Raji (cell line): ENCODE results near the gene TGM6.

ENCODE experiments used
- POLR2A ChIP-seq: IDR thresholded peaks from 2 replicates; pipeline ENCODE4 v1.6.1; 2011; ENCODE audit warnings: low read depth, low read length, control low read depth; ENCODE audit not compliant: insufficient read depth

Gene TGM6

DNA sequence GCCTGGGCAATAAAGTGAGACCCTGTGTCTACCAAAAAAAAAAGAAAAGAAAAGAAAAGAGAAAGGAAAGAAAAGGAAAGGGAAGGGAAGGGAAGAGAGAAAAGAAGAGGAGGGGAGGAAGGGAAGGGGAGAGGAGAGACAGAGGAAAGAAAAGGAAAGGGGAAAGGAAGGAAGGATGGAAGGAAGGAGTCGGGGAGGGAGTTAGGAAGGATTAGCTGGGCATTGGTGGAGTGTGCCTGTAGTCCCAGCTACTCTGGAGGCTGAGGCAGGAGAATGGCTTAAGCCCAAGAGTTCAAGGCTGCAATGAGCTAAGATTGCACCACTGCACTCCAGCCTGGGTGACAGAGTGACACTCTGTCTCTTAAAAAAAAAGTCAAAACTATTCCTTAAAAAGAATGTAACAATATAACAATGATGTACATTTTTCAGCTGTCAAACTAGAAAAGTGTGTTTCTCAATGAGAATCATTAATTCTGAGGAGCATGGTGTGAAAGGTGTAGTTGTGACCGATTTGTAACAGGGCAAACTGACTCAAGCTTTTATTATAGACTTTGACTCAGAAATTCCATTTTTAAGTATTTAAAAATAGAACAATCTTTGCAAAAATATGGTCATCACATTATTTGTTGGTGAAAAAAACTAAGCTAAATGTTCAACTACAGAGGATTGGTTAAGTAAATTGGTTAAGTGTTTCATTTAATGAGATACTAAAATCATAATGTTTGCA is 75.2 kb downstream of the TGM6 start:
- no peak for TF ChIP-seq POLR2A

- no peak for TF ChIP-seq POLR2A
These were observed 78.3 kb downstream of the TGM6 start for GRCh38 chr20:2458919-2459499.

DNA sequence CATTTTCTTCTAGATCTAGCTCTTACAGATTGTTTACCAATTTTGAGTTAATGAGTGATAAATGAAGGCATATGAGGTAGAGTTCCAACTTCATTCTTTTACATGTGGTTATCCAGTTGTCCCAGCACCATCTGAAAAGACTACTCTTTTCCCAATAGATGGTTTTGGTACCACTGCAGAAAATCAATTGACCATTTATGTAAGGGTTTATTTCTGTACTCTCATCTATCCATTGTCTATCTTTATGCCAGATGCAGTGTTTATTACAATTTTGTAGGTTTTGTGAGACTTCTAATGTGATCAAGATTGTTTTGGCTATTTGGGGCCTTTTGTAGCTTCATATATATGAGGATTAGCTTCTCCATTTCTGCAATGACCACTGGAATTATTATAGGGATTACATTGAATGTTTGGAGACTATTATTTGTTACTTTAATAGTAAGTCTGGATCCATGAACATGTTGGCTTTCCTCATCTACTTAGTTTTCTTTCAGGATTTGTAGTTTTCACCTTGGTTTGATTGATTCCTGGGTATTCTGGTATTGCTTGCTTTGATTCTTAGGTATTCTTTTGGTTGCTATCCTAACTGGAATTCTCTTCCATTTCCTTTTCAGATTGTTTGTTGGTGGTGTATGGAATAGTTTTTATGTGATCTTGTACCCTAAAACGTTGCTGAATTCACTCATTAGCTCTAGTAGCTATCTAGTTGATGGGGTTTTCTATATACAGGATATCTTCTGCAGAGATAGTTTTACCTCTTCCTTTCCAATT is 79.5 kb downstream of the TGM6 start:
- TF ChIP-seq POLR2A = no peak

DNA sequence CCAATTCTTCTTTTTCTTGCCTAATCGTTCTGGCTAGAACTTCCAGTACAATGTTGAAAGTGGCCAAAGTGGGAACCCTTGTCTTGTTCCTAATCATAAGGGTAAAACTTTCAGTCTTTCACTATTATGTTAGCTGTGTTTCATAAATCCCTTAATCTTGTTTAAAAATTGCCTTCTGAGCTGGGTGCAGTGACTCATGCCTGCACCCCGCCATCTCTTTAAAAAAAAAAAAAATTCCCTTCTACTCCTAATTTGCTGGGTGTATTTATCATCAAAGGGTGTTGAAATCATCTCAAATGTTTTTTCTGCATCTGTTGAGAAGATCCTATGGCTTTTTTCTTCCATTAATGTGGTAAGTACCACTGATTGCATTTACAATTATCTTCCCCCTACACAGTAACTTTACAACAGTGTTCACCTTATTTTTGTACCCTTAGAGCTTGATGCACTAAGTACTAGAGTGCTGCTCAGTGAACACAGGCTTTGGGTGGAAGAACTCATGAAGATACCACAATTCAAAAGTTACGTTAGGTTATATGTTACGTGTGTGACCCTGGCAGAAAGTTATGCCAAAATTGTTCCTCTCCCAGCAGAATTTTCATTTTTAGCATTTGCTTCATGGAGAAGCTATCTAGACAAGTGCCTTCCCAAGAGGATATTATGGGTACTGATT is 80.2 kb downstream of the TGM6 start:
- no peak for TF ChIP-seq POLR2A

DNA sequence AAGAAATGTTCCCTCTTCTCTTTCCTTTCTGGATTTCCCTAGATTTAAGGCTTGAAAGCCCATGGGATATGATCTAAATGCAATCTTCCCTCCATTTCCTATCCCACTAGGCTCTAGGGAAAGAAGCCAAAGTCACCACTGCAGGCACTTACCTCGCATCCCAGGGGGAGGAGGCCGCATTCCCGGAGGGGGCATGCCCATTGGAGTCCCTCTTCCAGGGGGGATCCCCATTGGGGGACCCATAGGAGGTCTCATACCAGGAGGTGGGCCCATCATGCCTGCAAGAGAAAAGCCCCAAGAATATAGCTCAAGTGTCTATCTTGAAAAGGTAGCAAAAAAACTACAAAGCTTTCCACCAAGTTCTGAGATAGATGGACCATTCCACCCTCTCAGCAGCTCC is 81.8 kb downstream of the TGM6 start:
- no peak for TF ChIP-seq POLR2A

DNA sequence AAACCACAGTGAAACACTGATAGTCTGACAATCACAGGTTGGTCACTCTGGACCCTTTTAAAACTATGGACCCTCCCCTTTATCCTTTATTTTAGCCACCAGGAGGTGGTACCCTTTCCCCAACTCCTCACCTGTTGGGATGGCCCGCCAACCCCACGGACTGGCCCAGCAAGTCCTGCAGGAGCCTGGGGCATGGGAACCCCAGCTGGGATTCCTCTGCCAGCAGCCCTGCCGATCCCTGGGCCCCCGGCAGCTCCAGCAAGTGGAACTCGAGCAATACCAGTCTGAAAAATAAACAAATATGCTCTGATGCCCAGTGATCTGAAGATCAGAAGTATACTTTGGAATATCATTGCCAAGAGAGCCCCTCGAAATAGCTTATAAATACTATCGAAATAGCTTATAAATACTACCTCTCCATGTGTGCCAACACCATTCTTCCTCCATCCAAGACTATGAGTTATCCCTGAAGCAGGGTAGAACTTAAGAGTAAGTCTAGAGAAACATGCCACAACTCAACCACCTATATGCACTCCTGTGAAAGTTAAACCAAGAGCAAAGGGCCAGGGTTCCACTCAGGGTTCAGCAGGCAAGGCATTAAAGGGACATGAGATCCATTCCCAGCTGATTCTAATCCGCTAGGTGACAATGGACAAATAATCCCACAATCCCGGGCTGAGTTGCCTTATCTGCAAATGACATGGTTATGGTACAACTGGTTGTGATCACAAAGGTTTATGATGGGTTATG is 83.1 kb downstream of the TGM6 start:
- no peak for TF ChIP-seq POLR2A

DNA sequence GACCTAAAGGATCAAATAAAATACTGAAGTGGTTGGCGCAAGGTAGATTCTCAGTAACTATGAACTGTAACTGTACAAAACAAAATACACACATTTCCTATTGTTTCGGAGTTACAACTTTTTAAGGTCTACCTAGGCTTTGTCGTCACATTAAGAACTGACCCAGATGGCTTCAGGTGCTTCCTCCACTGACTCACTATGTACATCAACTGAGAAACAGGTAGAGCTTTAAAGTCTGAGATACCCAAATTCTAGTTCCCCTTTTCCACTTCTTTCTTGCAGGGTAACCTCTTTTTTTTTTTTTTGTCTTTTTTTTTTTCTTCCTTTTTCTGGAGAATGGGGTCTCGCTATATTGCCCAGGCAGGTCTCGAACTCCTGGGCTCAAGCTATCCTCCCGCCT is 84.4 kb downstream of the TGM6 start:
- no peak for TF ChIP-seq POLR2A

DNA sequence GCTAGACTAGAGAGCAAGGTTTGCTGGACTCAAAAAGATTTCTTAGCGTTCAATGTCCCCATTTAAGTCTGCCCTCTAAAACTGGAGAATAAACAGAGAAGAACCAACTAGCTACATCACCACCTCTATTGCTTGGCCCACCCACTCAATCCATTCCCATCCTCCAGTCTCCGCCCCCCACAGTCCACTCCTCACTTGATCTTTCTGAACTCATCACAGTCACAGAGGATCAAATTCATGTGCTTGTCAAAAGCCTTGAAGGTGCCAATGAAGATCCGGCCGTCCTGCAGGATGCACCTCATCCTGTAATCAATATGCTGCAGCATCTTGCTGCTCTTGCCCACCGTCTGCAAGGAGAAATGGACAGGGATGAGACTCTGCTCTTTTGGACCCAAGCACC is 86.7 kb downstream of the TGM6 start:
- TF ChIP-seq POLR2A = no peak

- no peak for TF ChIP-seq POLR2A
These were observed 88.1 kb downstream of the TGM6 start for GRCh38 chr20:2468581-2469407.

DNA sequence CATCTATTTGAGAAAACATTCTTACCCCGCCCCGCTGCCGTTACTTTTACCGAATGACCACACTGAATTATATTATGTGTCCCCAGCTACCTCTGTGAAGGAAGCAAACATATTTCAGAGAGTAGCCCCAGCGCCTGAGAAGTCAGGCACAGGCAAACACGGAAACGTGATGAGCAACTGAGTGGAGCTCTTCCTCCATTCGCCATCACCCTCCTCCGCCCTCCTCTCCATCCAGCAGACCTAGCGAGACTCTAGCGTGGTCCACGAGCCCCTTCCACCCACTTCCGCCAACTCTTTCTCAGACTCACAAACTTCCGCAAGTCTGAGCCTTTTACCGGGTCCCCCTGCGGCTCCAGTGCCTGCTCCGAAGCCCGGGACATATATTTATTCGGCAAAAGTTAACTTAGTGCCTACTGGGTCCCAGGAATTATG is 89.3 kb downstream of the TGM6 start:
- no peak for TF ChIP-seq POLR2A

DNA sequence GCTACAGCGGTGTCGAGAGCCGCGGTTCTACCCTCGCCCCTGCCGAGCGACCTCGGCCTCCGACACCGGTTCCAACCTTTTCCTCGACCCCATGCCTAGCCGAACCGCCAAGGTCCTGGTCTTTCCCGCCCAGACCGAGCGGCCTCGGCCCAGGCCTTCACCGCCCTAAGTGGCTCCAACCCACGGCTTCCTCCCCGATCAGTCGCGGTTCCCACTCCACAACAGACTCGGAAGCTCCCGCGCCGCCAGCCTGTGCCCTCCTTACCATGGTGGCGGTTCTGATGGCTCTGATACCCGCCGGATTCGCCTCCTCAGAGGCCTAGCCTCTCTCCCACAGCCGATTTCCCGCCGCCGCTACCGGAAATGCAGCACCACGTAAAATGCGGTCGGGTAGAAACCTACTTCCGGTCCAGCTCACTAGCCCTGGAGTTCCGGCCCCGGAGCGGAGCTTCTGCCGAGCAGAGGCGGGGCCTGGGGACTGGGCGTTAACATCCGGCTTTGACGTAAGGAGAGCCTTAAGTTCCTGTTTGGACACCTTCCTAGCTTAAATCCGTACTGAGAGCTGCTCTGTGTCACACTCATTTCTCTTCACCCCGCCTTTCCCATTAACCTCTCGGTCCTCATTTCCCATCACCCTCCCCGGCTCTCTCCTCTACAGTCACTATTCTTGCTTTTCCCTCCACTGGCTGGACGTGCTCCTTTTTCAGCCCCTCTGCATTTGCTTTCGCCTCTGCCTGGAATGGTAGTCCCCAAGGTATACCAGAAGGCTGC is 89.9 kb downstream of the TGM6 start, which contains the start of gene SNRPB:
Gene SNRPB (minus strand): TSS at position 367 of the 771 bp plus-strand sequence. CDS start 99 bp downstream, at position 268.
- TF ChIP-seq POLR2A = peak; percentile 99

DNA sequence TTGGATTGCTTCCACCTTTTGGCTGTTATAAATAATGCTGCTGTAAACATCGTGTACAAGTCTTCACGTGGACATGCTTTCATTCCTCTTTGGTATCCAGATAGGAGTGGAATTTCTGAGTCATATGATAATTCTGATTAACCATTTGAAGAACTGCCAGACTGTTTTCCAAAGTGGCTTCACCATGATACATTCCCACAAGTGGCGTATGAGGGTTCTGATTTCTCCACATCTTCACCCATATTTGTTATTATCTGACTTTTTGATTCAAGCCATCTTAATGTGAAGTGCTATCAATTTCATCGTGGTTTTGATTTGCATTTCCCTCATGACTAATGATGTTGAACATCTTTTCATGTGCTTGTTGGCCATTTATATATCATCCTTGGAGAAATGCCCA is 92.8 kb downstream of the TGM6 start:
- no peak for TF ChIP-seq POLR2A

- TF ChIP-seq POLR2A = no peak
These were observed 95.4 kb downstream of the TGM6 start for GRCh38 chr20:2475850-2476741.
